NT2/D1 (cell line): ENCODE results near the gene ECHS1.

ENCODE experiments used
- DNase-seq: peaks from one replicate; pipeline ENCODE4 v3.0.0-alpha.2; 2011; ENCODE audit warnings: low read depth, low spot score
- H3K27me3 ChIP-seq: 2 replicates; pipeline ENCODE4 v1.6.0; 2011; ENCODE audit warnings: mild to moderate bottlenecking; ENCODE audit not compliant: insufficient read length, insufficient read depth
- H3K36me3 ChIP-seq: 2 replicates; pipeline ENCODE4 v1.6.1; 2011; ENCODE audit warnings: mild to moderate bottlenecking, low read length, mixed read lengths; ENCODE audit not compliant: insufficient read depth, insufficient read length
- H3K4me1 ChIP-seq: 2 replicates; pipeline ENCODE4 v1.5.1; 2011; ENCODE audit not compliant: insufficient read depth, insufficient read length
- H3K4me3 ChIP-seq: 2 replicates; pipeline ENCODE4 v1.5.1; 2011; ENCODE audit warnings: low read depth; ENCODE audit not compliant: insufficient read length
- H3K9ac ChIP-seq: 2 replicates; pipeline ENCODE4 v1.6.0; 2011; ENCODE audit warnings: low read depth; ENCODE audit not compliant: insufficient read length
- H3K9me3 ChIP-seq: 2 replicates; pipeline ENCODE4 v1.5.1; 2011; ENCODE audit warnings: mild to moderate bottlenecking, low read length; ENCODE audit not compliant: insufficient read depth
- SUZ12 ChIP-seq: IDR thresholded peaks from 2 replicates; pipeline ENCODE4 v1.6.1; 2011; ENCODE audit not compliant: insufficient read length, insufficient read depth; ENCODE audit errors: extremely low read depth
- YY1 ChIP-seq: IDR thresholded peaks from 2 replicates; pipeline ENCODE4 v1.6.1; 2011; ENCODE audit not compliant: insufficient read length, insufficient read depth
- ZNF274 ChIP-seq: IDR thresholded peaks from 2 replicates; pipeline ENCODE4 v1.6.1; 2011; ENCODE audit warnings: mild to moderate bottlenecking, low read depth, low read length

The ECHS1 gene

GRCh38 chr10:133373174-133374090 is at the start of gene ECHS1:
Gene ECHS1 (minus strand): TSS chr10:133373354. CDS start chr10:133373333, 21 bp downstream.
- peak; percentile 83 for DNase-seq
- Histone ChIP-seq H3K36me3 (peaks cover 29% of the 10 kb centered on the region), H3K27me3 (peaks cover 44% of the 10 kb centered on the region), H3K9me3 (no peaks in the 10 kb centered on the region), H3K9ac (peak within 1 kb of the TSS; percentile 77), H3K4me3 (peak within 1 kb of the TSS; percentile 68), H3K4me1 (peaks cover 3% of the 10 kb centered on the region)
- TF ChIP-seq SUZ12 (no peak), ZNF274 (no peak), YY1 (no peak)

- TF ChIP-seq YY1: no peak
- Histone ChIP-seq H3K9ac (no peak overlapping the region), H3K4me1 (no peaks in the 10 kb centered on the region), H3K9me3 (no peaks in the 10 kb centered on the region), H3K36me3 (peaks cover 31% of the 10 kb centered on the region), H3K4me3 (no peak overlapping the region), H3K27me3 (peaks cover 10% of the 10 kb centered on the region)
- no peak for DNase-seq
Observed at GRCh38 chr10:133422223-133422806, 49.2 kb upstream of the ECHS1 start.

- H3K36me3 ChIP-seq: peaks cover 31% of the 10 kb centered on the region
- H3K4me3 ChIP-seq: no peak overlapping the region
- no peaks in the 10 kb centered on the region for H3K9me3 ChIP-seq
- no peak overlapping the region for H3K9ac ChIP-seq
- no peak for DNase-seq
- H3K4me1 ChIP-seq: no peaks in the 10 kb centered on the region
- peaks cover 10% of the 10 kb centered on the region for H3K27me3 ChIP-seq
- TF ChIP-seq YY1 (no peak), SUZ12 (no peak)
Observed at GRCh38 chr10:133421336-133422222, 48.4 kb upstream of the ECHS1 start.

- H3K4me1 ChIP-seq: no peaks in the 10 kb centered on the region
- peaks cover 35% of the 10 kb centered on the region for H3K36me3 ChIP-seq
- no peak overlapping the region for H3K9ac ChIP-seq
- TF ChIP-seq ZNF274: no peak
- no peak for TF ChIP-seq SUZ12
- TF ChIP-seq YY1: no peak
- H3K27me3 ChIP-seq: peaks cover 10% of the 10 kb centered on the region
- no peak for DNase-seq
- no peaks in the 10 kb centered on the region; the same call in 1 of the 2 replicates for H3K9me3 ChIP-seq
- no peak overlapping the region for H3K4me3 ChIP-seq
Observed at GRCh38 chr10:133420579-133420978, 47.4 kb upstream of the ECHS1 start.

- Histone ChIP-seq H3K36me3 (peaks cover 40% of the 10 kb centered on the region), H3K9ac (no peak overlapping the region), H3K9me3 (no peaks in the 10 kb centered on the region; the same call in 1 of the 2 replicates)
Observed at GRCh38 chr10:133420028-133420427, 46.9 kb upstream of the ECHS1 start.

GRCh38 chr10:133419211-133419950 is 46.2 kb upstream of the ECHS1 start:
- no peaks in the 10 kb centered on the region for H3K4me1 ChIP-seq
- H3K4me3 ChIP-seq: no peak overlapping the region
- peaks cover 40% of the 10 kb centered on the region for H3K36me3 ChIP-seq
- no peak for DNase-seq
- H3K27me3 ChIP-seq: peaks cover 4% of the 10 kb centered on the region
- TF ChIP-seq YY1 (no peak), ZNF274 (no peak), SUZ12 (no peak)
- no peaks in the 10 kb centered on the region; the same call in 1 of the 2 replicates for H3K9me3 ChIP-seq
- H3K9ac ChIP-seq: no peak overlapping the region

More at GRCh38 chr10:133420028-133420427, 46.9 kb upstream of the ECHS1 start:
- H3K4me1 ChIP-seq: no peaks in the 10 kb centered on the region
- peaks cover 5% of the 10 kb centered on the region for H3K27me3 ChIP-seq
- no peak for DNase-seq
- TF ChIP-seq SUZ12 (no peak), ZNF274 (no peak), YY1 (no peak)
- no peak overlapping the region for H3K4me3 ChIP-seq
